ENCODE results near the gene SLC39A11. TPM values are rescaled to one million over a fixed set of nuclear protein-coding genes. Genes with fewer than 3 reads are reported as not detected.

Gene SLC39A11
- polyA plus RNA-seq, 1 donor from 2014 or later, result 8.0 TPM

DNA sequence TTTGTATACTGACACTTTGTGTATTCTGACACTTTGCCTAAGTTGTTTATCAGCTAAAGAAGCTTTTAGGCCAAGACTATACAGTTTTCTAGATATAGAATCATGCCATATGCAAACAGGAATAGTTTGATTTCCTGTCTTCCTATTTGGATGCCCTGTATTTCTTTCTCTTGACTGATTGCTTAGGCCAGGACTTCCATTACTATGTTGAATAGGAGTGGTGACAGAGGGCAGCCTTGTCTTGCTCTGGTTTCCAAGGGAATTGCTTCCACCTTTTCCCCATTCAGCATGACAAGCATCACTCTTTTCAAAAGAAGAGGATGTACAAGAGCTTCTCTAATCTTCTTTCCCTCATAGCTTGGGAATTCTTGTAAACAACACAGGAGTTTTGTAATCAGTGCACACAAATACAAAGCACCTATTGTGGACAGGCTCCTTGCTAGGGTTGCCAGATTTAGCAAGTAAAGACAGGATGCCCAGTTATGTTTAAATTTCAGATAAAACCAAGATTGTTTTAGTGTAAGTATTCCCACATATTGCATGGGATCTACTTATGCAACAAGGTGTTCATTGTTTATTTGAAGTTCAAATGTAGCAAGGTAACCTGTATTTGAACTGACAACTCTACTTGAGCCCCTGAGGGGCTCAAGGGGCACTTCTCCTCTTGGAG is 233.5 kb downstream of the SLC39A11 start:
- no peaks in the 10 kb centered on the region for H3F3A ChIP-seq (ENCODE audit: insufficient read depth, low read length, poor library complexity, severe bottlenecking)

DNA sequence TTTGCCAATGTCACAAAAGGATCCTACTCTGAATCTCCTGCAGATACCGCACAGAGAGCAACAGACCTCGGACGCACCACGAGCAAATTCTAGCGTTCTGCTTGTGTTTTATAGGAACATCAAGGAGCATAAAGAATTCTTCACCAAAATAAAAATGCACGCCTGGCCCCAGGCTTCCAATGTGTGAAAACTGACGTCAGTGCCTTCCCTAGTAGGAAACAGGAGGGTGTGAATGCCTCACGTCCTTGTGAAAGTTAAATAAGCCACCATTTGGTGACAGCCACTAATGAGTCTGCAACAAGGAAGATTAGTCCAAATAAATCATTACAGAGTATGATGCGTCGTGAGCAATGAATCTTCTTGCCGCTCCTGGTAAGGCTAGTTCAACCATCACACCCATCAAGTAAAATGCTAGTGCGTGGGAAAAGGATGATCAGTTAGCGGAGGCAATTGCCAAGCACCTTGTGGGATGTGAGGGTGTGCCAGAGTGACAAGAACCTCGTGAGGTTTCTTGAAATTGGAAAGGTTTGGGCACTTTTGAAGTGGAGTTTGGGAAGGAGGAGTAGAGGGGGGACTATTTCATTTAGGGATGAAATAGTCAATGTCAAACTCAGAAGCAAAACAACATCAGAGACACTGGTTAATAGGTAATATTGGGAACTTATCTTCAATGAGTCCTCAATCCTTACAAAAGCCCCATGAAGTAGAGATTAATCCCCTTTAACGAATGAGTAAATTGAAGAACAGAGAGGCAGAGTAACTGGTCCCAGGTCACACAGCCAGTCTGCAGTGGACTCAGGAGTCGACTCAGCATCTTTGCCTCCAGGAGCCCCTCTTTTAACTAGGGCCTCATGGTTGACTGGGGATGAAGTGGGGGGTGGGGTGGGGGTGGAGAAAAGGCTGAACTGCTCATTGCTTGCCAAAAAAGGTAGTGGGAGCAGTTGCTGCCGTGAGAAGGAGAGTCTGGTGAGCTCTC is 238.8 kb downstream of the SLC39A11 start:
- Histone ChIP-seq H3K4me3 (ENCODE audit: low read length) (no peak overlapping the region), H2AFZ (ENCODE audit: low read depth, low read length) (no peak overlapping the region), H3K79me2 (replicated peaks; ENCODE audit: insufficient read depth, low read length) (no peaks in the 10 kb centered on the region), H3K9ac (ENCODE audit: low read length) (no peak overlapping the region), H4K20me1 (ENCODE audit: insufficient read depth) (no peaks in the 10 kb centered on the region), H3K9me2 (ENCODE audit: insufficient read depth, low read length) (no peaks in the 10 kb centered on the region), H3K36me3 (ENCODE audit: insufficient read depth, low read length) (no peaks in the 10 kb centered on the region), H3K27ac (ENCODE audit: low read length) (no peak overlapping the region), H3F3A (ENCODE audit: insufficient read depth, low read length, poor library complexity, severe bottlenecking) (no peaks in the 10 kb centered on the region), H3K9me3 (ENCODE audit: low read length) (no peaks in the 10 kb centered on the region), H3K4me2 (ENCODE audit: low read length) (no peak overlapping the region), H3K27me3 (ENCODE audit: insufficient read depth, low read depth, low read length) (no peaks in the 10 kb centered on the region)
- TF ChIP-seq, protein P1, sequence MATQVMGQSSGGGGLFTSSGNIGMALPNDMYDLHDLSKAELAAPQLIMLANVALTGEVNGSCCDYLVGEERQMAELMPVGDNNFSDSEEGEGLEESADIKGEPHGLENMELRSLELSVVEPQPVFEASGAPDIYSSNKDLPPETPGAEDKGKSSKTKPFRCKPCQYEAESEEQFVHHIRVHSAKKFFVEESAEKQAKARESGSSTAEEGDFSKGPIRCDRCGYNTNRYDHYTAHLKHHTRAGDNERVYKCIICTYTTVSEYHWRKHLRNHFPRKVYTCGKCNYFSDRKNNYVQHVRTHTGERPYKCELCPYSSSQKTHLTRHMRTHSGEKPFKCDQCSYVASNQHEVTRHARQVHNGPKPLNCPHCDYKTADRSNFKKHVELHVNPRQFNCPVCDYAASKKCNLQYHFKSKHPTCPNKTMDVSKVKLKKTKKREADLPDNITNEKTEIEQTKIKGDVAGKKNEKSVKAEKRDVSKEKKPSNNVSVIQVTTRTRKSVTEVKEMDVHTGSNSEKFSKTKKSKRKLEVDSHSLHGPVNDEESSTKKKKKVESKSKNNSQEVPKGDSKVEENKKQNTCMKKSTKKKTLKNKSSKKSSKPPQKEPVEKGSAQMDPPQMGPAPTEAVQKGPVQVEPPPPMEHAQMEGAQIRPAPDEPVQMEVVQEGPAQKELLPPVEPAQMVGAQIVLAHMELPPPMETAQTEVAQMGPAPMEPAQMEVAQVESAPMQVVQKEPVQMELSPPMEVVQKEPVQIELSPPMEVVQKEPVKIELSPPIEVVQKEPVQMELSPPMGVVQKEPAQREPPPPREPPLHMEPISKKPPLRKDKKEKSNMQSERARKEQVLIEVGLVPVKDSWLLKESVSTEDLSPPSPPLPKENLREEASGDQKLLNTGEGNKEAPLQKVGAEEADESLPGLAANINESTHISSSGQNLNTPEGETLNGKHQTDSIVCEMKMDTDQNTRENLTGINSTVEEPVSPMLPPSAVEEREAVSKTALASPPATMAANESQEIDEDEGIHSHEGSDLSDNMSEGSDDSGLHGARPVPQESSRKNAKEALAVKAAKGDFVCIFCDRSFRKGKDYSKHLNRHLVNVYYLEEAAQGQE (IDR thresholded peaks at IDR 0.05; ENCODE audit: borderline replicate concordance), result no peak
- TF ChIP-seq EZH2 (IDR thresholded peaks at IDR 0.05; ENCODE audit: borderline replicate concordance, insufficient read depth, low read length, poor library complexity, severe bottlenecking), result no peak
- TF ChIP-seq, protein P2, sequence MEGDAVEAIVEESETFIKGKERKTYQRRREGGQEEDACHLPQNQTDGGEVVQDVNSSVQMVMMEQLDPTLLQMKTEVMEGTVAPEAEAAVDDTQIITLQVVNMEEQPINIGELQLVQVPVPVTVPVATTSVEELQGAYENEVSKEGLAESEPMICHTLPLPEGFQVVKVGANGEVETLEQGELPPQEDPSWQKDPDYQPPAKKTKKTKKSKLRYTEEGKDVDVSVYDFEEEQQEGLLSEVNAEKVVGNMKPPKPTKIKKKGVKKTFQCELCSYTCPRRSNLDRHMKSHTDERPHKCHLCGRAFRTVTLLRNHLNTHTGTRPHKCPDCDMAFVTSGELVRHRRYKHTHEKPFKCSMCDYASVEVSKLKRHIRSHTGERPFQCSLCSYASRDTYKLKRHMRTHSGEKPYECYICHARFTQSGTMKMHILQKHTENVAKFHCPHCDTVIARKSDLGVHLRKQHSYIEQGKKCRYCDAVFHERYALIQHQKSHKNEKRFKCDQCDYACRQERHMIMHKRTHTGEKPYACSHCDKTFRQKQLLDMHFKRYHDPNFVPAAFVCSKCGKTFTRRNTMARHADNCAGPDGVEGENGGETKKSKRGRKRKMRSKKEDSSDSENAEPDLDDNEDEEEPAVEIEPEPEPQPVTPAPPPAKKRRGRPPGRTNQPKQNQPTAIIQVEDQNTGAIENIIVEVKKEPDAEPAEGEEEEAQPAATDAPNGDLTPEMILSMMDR (IDR thresholded peaks at IDR 0.05; ENCODE audit: poor library complexity, severe bottlenecking), result no peak
- TF ChIP-seq RAD21 (conservative IDR thresholded peaks at IDR 0.05), result no peak

More for the DNA sequence above, 233.5 kb downstream of the SLC39A11 start:
- no peaks in the 10 kb centered on the region for H3K36me3 ChIP-seq (ENCODE audit: insufficient read depth, low read length)
- H3K4me2 ChIP-seq (ENCODE audit: low read length), result no peak overlapping the region
- no peaks in the 10 kb centered on the region for H3K27me3 ChIP-seq (ENCODE audit: insufficient read depth, low read depth, low read length)
- no peaks in the 10 kb centered on the region for H4K20me1 ChIP-seq (ENCODE audit: insufficient read depth)
- H3K9me2 ChIP-seq (ENCODE audit: insufficient read depth, low read length), result no peaks in the 10 kb centered on the region
- no peaks in the 10 kb centered on the region for H3K9me3 ChIP-seq (ENCODE audit: low read length)
- no peak overlapping the region for H3K27ac ChIP-seq (ENCODE audit: low read length)
- no peak overlapping the region for H2AFZ ChIP-seq (ENCODE audit: low read depth, low read length)
- H3K79me2 ChIP-seq (replicated peaks; ENCODE audit: insufficient read depth, low read length), result no peaks in the 10 kb centered on the region
- no peak overlapping the region for H3K4me3 ChIP-seq (ENCODE audit: low read length)
- TF ChIP-seq TAF1 (IDR thresholded peaks at IDR 0.05; ENCODE audit: low read depth), result no peak
- no peak overlapping the region for H3K9ac ChIP-seq (ENCODE audit: low read length)
